ENCODE results near the gene KIF3A. TPM values are rescaled to one million over a fixed set of nuclear protein-coding genes. Genes with fewer than 3 reads are reported as not detected.

Gene KIF3A
- total and polyA plus RNA-seq, 2 experiments from 2014 or later: 11.2 to 19.7 TPM

DNA sequence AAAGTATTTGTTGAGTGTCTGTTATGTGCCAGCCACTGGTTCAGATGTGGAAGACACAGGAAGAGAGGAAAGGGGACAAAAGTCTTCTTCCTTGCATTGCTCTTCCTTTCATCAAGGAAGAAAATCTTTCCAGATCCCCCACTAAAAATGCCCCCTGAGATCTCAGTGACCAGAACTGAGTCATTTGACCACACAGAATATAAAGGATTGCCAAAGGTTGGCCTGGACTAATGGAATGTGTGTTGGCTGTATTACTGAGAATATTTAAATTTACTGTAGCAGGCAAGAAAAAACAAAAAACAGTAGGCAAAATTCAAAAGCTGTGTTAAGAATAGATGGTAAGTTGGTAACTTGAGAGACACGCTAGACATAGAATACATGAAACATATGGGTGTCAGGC, 49.7 kb upstream of the KIF3A start (continued):
- TF ChIP-seq, protein P1, sequence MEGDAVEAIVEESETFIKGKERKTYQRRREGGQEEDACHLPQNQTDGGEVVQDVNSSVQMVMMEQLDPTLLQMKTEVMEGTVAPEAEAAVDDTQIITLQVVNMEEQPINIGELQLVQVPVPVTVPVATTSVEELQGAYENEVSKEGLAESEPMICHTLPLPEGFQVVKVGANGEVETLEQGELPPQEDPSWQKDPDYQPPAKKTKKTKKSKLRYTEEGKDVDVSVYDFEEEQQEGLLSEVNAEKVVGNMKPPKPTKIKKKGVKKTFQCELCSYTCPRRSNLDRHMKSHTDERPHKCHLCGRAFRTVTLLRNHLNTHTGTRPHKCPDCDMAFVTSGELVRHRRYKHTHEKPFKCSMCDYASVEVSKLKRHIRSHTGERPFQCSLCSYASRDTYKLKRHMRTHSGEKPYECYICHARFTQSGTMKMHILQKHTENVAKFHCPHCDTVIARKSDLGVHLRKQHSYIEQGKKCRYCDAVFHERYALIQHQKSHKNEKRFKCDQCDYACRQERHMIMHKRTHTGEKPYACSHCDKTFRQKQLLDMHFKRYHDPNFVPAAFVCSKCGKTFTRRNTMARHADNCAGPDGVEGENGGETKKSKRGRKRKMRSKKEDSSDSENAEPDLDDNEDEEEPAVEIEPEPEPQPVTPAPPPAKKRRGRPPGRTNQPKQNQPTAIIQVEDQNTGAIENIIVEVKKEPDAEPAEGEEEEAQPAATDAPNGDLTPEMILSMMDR (conservative IDR thresholded peaks at IDR 0.05; ENCODE audit: low read depth in 2 of 2): no peak
- TF ChIP-seq, protein P2, sequence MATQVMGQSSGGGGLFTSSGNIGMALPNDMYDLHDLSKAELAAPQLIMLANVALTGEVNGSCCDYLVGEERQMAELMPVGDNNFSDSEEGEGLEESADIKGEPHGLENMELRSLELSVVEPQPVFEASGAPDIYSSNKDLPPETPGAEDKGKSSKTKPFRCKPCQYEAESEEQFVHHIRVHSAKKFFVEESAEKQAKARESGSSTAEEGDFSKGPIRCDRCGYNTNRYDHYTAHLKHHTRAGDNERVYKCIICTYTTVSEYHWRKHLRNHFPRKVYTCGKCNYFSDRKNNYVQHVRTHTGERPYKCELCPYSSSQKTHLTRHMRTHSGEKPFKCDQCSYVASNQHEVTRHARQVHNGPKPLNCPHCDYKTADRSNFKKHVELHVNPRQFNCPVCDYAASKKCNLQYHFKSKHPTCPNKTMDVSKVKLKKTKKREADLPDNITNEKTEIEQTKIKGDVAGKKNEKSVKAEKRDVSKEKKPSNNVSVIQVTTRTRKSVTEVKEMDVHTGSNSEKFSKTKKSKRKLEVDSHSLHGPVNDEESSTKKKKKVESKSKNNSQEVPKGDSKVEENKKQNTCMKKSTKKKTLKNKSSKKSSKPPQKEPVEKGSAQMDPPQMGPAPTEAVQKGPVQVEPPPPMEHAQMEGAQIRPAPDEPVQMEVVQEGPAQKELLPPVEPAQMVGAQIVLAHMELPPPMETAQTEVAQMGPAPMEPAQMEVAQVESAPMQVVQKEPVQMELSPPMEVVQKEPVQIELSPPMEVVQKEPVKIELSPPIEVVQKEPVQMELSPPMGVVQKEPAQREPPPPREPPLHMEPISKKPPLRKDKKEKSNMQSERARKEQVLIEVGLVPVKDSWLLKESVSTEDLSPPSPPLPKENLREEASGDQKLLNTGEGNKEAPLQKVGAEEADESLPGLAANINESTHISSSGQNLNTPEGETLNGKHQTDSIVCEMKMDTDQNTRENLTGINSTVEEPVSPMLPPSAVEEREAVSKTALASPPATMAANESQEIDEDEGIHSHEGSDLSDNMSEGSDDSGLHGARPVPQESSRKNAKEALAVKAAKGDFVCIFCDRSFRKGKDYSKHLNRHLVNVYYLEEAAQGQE (IDR thresholded peaks at IDR 0.05; ENCODE audit: unreplicated experiment): no peak
- TF ChIP-seq ZNF331 (CRISPR knock-in tag; IDR thresholded peaks at IDR 0.05; ENCODE audit: low read depth): no peak

DNA sequence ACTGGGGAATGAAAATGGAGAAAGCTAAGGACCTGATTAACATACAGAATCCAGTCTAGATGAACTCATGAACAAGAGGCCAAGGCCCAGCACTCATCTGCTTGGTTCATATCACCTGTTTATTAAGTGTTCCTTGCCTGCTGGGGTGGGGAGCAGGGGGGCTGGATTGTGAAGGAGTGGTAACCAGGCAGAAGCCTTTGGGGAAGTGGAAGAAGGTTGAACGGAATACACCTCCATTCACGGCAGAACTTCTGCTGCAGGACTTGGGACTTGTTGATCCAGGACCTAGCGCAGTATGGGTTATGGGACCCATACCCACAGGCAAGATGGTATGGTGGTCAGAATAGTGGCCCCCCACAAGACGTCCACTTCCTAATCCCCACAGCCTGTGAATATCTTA, 48.5 kb upstream of the KIF3A start:
- no peaks in the 10 kb centered on the region for H3F3A ChIP-seq (replicated peaks; ENCODE audit: low read depth)
- no peaks in the 10 kb centered on the region for H4K20me1 ChIP-seq (replicated peaks; ENCODE audit: insufficient read depth)
- DNase-seq (ENCODE audit: low spot score) (no peak), ATAC-seq (no peak)
- H3K79me2 ChIP-seq (replicated peaks; ENCODE audit: insufficient read depth): no peaks in the 10 kb centered on the region
- H2AFZ ChIP-seq: no peak overlapping the region
- no peak overlapping the region for H3K27ac Mint-ChIP-seq
- H3K27me3 ChIP-seq (ENCODE audit: insufficient read depth): peaks cover 16% of the 10 kb centered on the region
- H3K27ac ChIP-seq (ENCODE audit: low read depth): no peak overlapping the region
- H3K4me3 ChIP-seq: no peak overlapping the region
- peaks cover 11% of the 10 kb centered on the region for H3K4me1 Mint-ChIP-seq
- no peak overlapping the region for H3K4me2 ChIP-seq
- H3K36me3 Mint-ChIP-seq (ENCODE audit: low read depth): no peaks in the 10 kb centered on the region
- no peak overlapping the region for H3K4me3 Mint-ChIP-seq
- no peaks in the 10 kb centered on the region for H3K4me1 ChIP-seq (ENCODE audit: insufficient read depth)
- no peaks in the 10 kb centered on the region for H3K36me3 ChIP-seq (ENCODE audit: insufficient read depth)
- no peaks in the 10 kb centered on the region for H3K9me2 ChIP-seq (ENCODE audit: insufficient read depth)
- no peaks in the 10 kb centered on the region for H3K9me3 Mint-ChIP-seq
- H3K27me3 Mint-ChIP-seq (ENCODE audit: insufficient read depth, low read depth, poor library complexity): peaks cover 9% of the 10 kb centered on the region
- TF ChIP-seq JUNB (IDR thresholded peaks at IDR 0.05; ENCODE audit: unreplicated experiment) (no peak), POLR2AphosphoS5 (IDR thresholded peaks at IDR 0.05; ENCODE audit: low read depth) (no peak), NANOG (IDR thresholded peaks at IDR 0.05; ENCODE audit: borderline replicate concordance) (no peak), EZH2 (IDR thresholded peaks at IDR 0.05; ENCODE audit: low read depth, unreplicated experiment) (no peak), ZNF331 (CRISPR knock-in tag; IDR thresholded peaks at IDR 0.05; ENCODE audit: low read depth) (no peak)
- TF ChIP-seq, protein P3, sequence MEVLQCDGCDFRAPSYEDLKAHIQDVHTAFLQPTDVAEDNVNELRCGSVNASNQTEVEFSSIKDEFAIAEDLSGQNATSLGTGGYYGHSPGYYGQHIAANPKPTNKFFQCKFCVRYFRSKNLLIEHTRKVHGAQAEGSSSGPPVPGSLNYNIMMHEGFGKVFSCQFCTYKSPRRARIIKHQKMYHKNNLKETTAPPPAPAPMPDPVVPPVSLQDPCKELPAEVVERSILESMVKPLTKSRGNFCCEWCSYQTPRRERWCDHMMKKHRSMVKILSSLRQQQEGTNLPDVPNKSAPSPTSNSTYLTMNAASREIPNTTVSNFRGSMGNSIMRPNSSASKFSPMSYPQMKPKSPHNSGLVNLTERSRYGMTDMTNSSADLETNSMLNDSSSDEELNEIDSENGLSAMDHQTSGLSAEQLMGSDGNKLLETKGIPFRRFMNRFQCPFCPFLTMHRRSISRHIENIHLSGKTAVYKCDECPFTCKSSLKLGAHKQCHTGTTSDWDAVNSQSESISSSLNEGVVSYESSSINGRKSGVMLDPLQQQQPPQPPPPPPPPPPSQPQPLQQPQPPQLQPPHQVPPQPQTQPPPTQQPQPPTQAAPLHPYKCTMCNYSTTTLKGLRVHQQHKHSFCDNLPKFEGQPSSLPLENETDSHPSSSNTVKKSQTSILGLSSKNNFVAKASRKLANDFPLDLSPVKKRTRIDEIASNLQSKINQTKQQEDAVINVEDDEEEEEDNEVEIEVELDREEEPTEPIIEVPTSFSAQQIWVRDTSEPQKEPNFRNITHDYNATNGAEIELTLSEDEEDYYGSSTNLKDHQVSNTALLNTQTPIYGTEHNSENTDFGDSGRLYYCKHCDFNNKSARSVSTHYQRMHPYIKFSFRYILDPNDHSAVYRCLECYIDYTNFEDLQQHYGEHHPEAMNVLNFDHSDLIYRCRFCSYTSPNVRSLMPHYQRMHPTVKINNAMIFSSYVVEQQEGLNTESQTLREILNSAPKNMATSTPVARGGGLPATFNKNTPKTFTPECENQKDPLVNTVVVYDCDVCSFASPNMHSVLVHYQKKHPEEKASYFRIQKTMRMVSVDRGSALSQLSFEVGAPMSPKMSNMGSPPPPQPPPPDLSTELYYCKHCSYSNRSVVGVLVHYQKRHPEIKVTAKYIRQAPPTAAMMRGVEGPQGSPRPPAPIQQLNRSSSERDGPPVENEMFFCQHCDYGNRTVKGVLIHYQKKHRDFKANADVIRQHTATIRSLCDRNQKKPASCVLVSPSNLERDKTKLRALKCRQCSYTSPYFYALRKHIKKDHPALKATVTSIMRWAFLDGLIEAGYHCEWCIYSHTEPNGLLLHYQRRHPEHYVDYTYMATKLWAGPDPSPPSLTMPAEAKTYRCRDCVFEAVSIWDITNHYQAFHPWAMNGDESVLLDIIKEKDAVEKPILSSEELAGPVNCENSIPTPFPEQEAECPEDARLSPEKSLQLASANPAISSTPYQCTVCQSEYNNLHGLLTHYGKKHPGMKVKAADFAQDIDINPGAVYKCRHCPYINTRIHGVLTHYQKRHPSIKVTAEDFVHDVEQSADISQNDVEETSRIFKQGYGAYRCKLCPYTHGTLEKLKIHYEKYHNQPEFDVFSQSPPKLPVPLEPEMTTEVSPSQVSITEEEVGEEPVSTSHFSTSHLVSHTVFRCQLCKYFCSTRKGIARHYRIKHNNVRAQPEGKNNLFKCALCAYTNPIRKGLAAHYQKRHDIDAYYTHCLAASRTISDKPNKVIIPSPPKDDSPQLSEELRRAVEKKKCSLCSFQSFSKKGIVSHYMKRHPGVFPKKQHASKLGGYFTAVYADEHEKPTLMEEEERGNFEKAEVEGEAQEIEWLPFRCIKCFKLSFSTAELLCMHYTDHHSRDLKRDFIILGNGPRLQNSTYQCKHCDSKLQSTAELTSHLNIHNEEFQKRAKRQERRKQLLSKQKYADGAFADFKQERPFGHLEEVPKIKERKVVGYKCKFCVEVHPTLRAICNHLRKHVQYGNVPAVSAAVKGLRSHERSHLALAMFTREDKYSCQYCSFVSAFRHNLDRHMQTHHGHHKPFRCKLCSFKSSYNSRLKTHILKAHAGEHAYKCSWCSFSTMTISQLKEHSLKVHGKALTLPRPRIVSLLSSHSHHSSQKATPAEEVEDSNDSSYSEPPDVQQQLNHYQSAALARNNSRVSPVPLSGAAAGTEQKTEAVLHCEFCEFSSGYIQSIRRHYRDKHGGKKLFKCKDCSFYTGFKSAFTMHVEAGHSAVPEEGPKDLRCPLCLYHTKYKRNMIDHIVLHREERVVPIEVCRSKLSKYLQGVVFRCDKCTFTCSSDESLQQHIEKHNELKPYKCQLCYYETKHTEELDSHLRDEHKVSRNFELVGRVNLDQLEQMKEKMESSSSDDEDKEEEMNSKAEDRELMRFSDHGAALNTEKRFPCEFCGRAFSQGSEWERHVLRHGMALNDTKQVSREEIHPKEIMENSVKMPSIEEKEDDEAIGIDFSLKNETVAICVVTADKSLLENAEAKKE (CRISPR knock-in tag; IDR thresholded peaks at IDR 0.05): no peak
- TF ChIP-seq, protein P2 (IDR thresholded peaks at IDR 0.05; ENCODE audit: unreplicated experiment): no peak
